Keratinocyte (primary cell): ENCODE measurements around the gene SYNM. TPM values are rescaled to one million over a fixed set of nuclear protein-coding genes. Genes with fewer than 3 reads are reported as not detected.

Source experiments
- DNase-seq: peaks from one replicate; pipeline ENCODE4 v3.0.0-alpha.2; 2011; ENCODE audit warnings: low read depth, missing footprints, low spot score
- FAIRE-seq: peaks from 2 replicates; lab custom pipeline; 2011; peaks lifted over from hg19 to GRCh38; lab: Jason Lieb, UNC
- H2AFZ ChIP-seq: 2 replicates; pipeline ENCODE4 v1.6.0; 2012; ENCODE audit warnings: low read length, control low read depth, inconsistent platforms; ENCODE audit not compliant: control insufficient read depth
- H3K27ac ChIP-seq: 2 replicates; pipeline ENCODE4 v1.5.1; 2011; ENCODE audit warnings: low read length; ENCODE audit not compliant: control insufficient read depth, insufficient read depth
- H3K27me3 ChIP-seq: 3 replicates; pipeline ENCODE4 v1.6.0; 2011; ENCODE audit warnings: low read length; ENCODE audit not compliant: control insufficient read depth, insufficient read depth; ENCODE audit errors: extremely low read depth
- H3K36me3 ChIP-seq, 2 experiments: 2 replicates in 1 of 2; 3 replicates in 1 of 2; pipeline ENCODE4 v1.5.1; 2011; ENCODE audit warnings: low read length in 2 of 2, mild to moderate bottlenecking in 1 of 2; ENCODE audit not compliant: control insufficient read depth in 2 of 2, insufficient read depth in 2 of 2; ENCODE audit errors: extremely low read depth in 1 of 2
- H3K4me1 ChIP-seq: 3 replicates; pipeline ENCODE4 v1.5.1; 2011; ENCODE audit warnings: low read length; ENCODE audit not compliant: control insufficient read depth, insufficient read depth; ENCODE audit errors: extremely low read depth
- H3K4me2 ChIP-seq: 3 replicates; pipeline ENCODE4 v1.6.0; 2011; ENCODE audit warnings: low read depth, low read length; ENCODE audit not compliant: control insufficient read depth, insufficient read depth; ENCODE audit errors: extremely low read depth
- H3K4me3 ChIP-seq, 3 experiments: fragments of 200-600 bp in 1 of 3; sonication (generic) in 1 of 3; 2 replicates in 2 of 3; 3 replicates in 1 of 3; pipeline ENCODE4 v1.5.1; 2011 to 2016; ENCODE audit warnings: low read length in 3 of 3, mild to moderate bottlenecking in 3 of 3, control low read depth in 2 of 3, inconsistent platforms in 1 of 3, low read depth in 1 of 3, mixed read lengths in 1 of 3, mixed run types in 1 of 3, moderate library complexity in 1 of 3; ENCODE audit not compliant: control insufficient read depth in 2 of 3, insufficient read depth in 2 of 3; ENCODE audit errors: extremely low read depth in 1 of 3
- H3K79me2 ChIP-seq: 2 replicates; pipeline ENCODE4 v1.6.0; 2012; ENCODE audit warnings: low read length; ENCODE audit not compliant: control insufficient read depth, insufficient read depth
- H3K9ac ChIP-seq: 3 replicates; pipeline ENCODE4 v1.6.0; 2011; ENCODE audit warnings: low read length; ENCODE audit not compliant: control insufficient read depth, insufficient read depth; ENCODE audit errors: extremely low read depth
- H3K9me1 ChIP-seq: 3 replicates; pipeline ENCODE4 v1.6.0; 2011; ENCODE audit warnings: low read length; ENCODE audit not compliant: control insufficient read depth, insufficient read depth; ENCODE audit errors: extremely low read depth
- H3K9me3 ChIP-seq: 2 replicates; pipeline ENCODE4 v1.5.1; 2012; ENCODE audit warnings: low read depth, low read length; ENCODE audit not compliant: control insufficient read depth
- H4K20me1 ChIP-seq: 3 replicates; pipeline ENCODE4 v1.6.0; 2011; ENCODE audit warnings: low read length; ENCODE audit not compliant: control insufficient read depth, insufficient read depth; ENCODE audit errors: extremely low read depth
- EZH2 ChIP-seq: IDR thresholded peaks from one replicate; pipeline ENCODE4 v1.6.1; 2012; ENCODE audit warnings: inconsistent platforms, mild to moderate bottlenecking, low read length, moderate library complexity
- dilution Hi-C: fragments of 300-500 bp; cut with MboI; formaldehyde crosslinking; loops from one replicate; pipeline ENCODE4 v1.7.0; 2020; ENCODE audit warnings: low sequenced_read_pairs; ENCODE audit not compliant: extremely low pct_ligation_motif_present
- polyA plus RNA-seq, 5 experiments: library from polyadenylated mRNA; depleted of rRNA in 3 of 5; stranded (reverse) in 3 of 5; stranded (forward) in 1 of 5; unstranded in 1 of 5; fragments of >200 nt; gene quantifications; 1 replicate in 1 of 5; 2 replicates in 3 of 5; 3 replicates in 1 of 5; pipeline versions ENCODE4 v1.2.1 to v1.2.3, GENCODE V29; 2011 to 2012; ENCODE audit warnings: missing spikeins in 2 of 5, low read depth in 1 of 5, low replicate concordance in 1 of 5
- TF ChIP-seq, protein P1 (sequence below), 3 experiments: IDR thresholded peaks in 1 of 3; conservative IDR thresholded peaks in 1 of 3; optimal IDR thresholded peaks in 1 of 3; 2 replicates in 2 of 3; 3 replicates in 1 of 3; pipeline versions ENCODE3 to v1.5.1; 2011; ENCODE audit warnings: low read length in 3 of 3, mild to moderate bottlenecking in 3 of 3, moderate library complexity in 2 of 3, control low read depth in 1 of 3, inconsistent platforms in 1 of 3; ENCODE audit not compliant: insufficient read depth in 2 of 3; ENCODE audit errors: extremely low read depth in 1 of 3

SYNM gene
- polyA plus RNA-seq, 1 donor (not counting 4 experiments of a cell fraction or from before 2014, with no cell fraction given) = 0.09 TPM

DNA sequence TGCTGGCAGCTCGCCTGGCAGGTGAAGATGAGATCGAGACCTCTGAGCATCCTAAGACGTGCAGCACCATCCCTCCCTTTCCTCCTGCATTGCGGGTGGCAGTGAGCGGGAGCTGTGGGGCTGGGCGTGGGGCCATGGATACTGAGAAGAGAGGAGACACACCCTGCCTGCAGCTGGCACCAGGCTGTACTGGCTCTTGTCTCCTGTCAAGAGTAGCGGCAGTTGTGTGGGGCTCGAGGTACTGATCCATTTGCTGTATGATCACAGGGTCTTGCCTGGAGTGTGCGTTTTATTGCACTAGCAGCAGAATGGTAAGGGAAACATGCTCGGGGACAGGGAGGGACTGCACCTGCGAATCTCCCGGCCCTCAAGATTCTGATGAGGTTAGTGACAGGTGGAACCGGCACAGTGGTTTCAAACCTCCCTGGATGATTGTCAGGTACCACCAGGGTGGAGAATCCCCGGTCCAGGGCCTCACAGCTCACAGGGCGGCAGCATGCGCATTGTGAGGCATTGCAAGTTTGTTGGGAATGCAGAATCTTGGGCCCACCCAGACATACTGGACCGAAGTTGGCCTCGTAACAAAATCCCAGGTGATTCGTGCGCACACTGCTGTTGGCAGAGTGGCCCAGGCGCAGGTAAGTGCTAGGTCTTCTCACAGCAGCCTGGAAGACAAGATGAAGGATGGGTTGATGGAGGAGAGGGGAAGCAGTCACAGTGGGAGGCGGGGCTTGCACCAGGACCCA lies 14.1 kb downstream of the SYNM start:
- no peak for TF ChIP-seq EZH2
- TF ChIP-seq, protein P1, sequence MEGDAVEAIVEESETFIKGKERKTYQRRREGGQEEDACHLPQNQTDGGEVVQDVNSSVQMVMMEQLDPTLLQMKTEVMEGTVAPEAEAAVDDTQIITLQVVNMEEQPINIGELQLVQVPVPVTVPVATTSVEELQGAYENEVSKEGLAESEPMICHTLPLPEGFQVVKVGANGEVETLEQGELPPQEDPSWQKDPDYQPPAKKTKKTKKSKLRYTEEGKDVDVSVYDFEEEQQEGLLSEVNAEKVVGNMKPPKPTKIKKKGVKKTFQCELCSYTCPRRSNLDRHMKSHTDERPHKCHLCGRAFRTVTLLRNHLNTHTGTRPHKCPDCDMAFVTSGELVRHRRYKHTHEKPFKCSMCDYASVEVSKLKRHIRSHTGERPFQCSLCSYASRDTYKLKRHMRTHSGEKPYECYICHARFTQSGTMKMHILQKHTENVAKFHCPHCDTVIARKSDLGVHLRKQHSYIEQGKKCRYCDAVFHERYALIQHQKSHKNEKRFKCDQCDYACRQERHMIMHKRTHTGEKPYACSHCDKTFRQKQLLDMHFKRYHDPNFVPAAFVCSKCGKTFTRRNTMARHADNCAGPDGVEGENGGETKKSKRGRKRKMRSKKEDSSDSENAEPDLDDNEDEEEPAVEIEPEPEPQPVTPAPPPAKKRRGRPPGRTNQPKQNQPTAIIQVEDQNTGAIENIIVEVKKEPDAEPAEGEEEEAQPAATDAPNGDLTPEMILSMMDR (optimal IDR thresholded peaks at IDR 0.05 in 1 of 3, IDR thresholded peaks at IDR 0.05 in 1 of 3, conservative IDR thresholded peaks at IDR 0.05 in 1 of 3; ENCODE audit: extremely low read depth in 1 of 3, insufficient read depth in 2 of 3, low read length in 3 of 3) = no peak
- Histone ChIP-seq H4K20me1 (no peaks in the 10 kb centered on the region), H3K79me2 (no peaks in the 10 kb centered on the region), H3K36me3 (no peaks in the 10 kb centered on the region), H3K27ac (no peak overlapping the region), H3K27me3 (peaks cover 12% of the 10 kb centered on the region), H3K4me1 (peaks cover 11% of the 10 kb centered on the region), H3K9me3 (no peaks in the 10 kb centered on the region), H2AFZ (no peak overlapping the region), H3K4me3 (no peak overlapping the region), H3K9ac (no peak overlapping the region), H3K9me1 (no peaks in the 10 kb centered on the region), H3K4me2 (no peak overlapping the region)
- FAIRE-seq (no peak), DNase-seq (no peak)
- dilution Hi-C loops = no loop called here

DNA sequence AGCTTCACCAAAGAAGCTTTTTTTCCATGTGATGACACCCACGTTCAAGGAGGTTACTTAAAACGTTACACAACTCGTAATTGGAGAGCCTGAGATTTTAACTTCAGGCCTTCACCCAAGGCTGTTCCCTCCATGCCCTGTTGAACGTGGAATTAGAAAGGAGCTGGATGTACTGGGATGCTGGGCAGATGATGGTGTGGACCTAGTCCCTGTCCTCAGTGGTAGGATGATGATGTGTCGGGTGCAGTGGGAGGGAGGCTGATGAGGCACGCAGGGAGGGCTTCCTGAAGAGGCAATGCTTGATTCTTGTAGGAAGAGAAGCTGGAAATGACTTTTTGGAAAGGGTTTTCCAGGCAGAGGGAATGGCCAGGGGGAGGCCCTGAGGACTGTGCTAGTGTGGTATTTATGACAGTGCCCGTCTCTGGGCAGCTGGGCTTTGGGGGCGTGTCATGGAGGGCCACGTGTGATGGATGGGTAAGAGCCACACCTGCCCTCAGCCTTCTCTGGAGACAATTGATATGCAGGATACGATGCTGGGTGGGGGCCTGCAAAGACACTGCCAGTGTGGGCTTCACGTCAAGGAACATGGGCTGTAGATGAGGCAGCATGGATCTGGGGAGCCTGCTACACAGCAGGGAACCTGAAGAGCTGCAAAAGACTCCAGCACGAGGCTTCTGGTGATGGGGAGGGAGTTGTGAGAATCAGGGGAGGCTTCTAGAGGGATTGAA lies 15.3 kb downstream of the SYNM start:
- Histone ChIP-seq H3K36me3 (no peaks in the 10 kb centered on the region), H3K27me3 (peaks cover 12% of the 10 kb centered on the region), H3K9ac (no peak overlapping the region), H3K27ac (no peak overlapping the region), H2AFZ (no peak overlapping the region), H3K79me2 (no peaks in the 10 kb centered on the region), H3K4me1 (peaks cover 17% of the 10 kb centered on the region), H3K9me1 (no peaks in the 10 kb centered on the region), H3K9me3 (no peaks in the 10 kb centered on the region), H3K4me2 (no peak overlapping the region), H3K4me3 (no peak overlapping the region), H4K20me1 (no peaks in the 10 kb centered on the region)
- TF ChIP-seq EZH2 = no peak
- TF ChIP-seq, protein P1 (optimal IDR thresholded peaks at IDR 0.05 in 1 of 3, IDR thresholded peaks at IDR 0.05 in 1 of 3, conservative IDR thresholded peaks at IDR 0.05 in 1 of 3; ENCODE audit: extremely low read depth in 1 of 3, insufficient read depth in 2 of 3, low read length in 3 of 3) = no peak
- dilution Hi-C loops = no loop called here
- no peak for FAIRE-seq
- no peak for DNase-seq
